ENCODE measurements around the gene CST9L. TPM values are rescaled to one million over a fixed set of nuclear protein-coding genes. Genes with fewer than 3 reads are reported as not detected.
"Not testable (repeated sequence)": the region's sequence is repeated elsewhere in the genome, so short reads cannot be mapped to it uniquely, and the experiment has no call there.

Gene CST9L
- total RNA-seq, 2 experiments from 2014 or later = not detected

GRCh38 chr20:23581833-23582232 is 13.5 kb upstream of the CST9L start:
- H3K36me3 Mint-ChIP-seq; DNase-seq; H3K4me3 Mint-ChIP-seq; H3K9me3 Mint-ChIP-seq; H3K4me1 Mint-ChIP-seq; ATAC-seq (ENCODE audit: low read depth); POLR2A ChIA-PET; H3K27me3 Mint-ChIP-seq; H3K27ac Mint-ChIP-seq: not testable (repeated sequence)

GRCh38 chr20:23574977-23575376 is 6.7 kb upstream of the CST9L start:
- no peak overlapping the region for H3K4me3 Mint-ChIP-seq
- H3K9me3 Mint-ChIP-seq = no peaks in the 10 kb centered on the region
- ATAC-seq (ENCODE audit: low read depth) = no peak
- POLR2A ChIA-PET = no interaction called here
- H3K4me1 Mint-ChIP-seq = no peaks in the 10 kb centered on the region
- H3K36me3 Mint-ChIP-seq = no peaks in the 10 kb centered on the region
- no peak for DNase-seq
- H3K27ac Mint-ChIP-seq = no peak overlapping the region
- H3K27me3 Mint-ChIP-seq = peaks cover 7% of the 10 kb centered on the region

- H3K27me3 Mint-ChIP-seq = peaks cover 4% of the 10 kb centered on the region
- POLR2A ChIA-PET = no interaction called here
- H3K27ac Mint-ChIP-seq = no peak overlapping the region
- no peak overlapping the region for H3K4me3 Mint-ChIP-seq
- no peaks in the 10 kb centered on the region for H3K9me3 Mint-ChIP-seq
- ATAC-seq (ENCODE audit: low read depth) = no peak
- no peaks in the 10 kb centered on the region for H3K36me3 Mint-ChIP-seq
- H3K4me1 Mint-ChIP-seq = peaks cover 2% of the 10 kb centered on the region
- no peak for DNase-seq
Measured at GRCh38 chr20:23570178-23570760, 2.0 kb upstream of the CST9L start.

- no peak for DNase-seq
- POLR2A ChIA-PET = no interaction called here
- Mint-ChIP-seq H3K27ac (no peak overlapping the region), H3K27me3 (peaks cover 2% of the 10 kb centered on the region), H3K36me3 (no peaks in the 10 kb centered on the region), H3K9me3 (no peaks in the 10 kb centered on the region), H3K4me3 (no peak overlapping the region), H3K4me1 (peaks cover 2% of the 10 kb centered on the region)
- ATAC-seq (ENCODE audit: low read depth) = no peak
Measured at GRCh38 chr20:23569570-23569969, 1.3 kb upstream of the CST9L start.

- POLR2A ChIA-PET = no interaction called here
- no peak overlapping the region for H3K27ac Mint-ChIP-seq
- peaks cover 2% of the 10 kb centered on the region for H3K4me1 Mint-ChIP-seq
- no peaks in the 10 kb centered on the region for H3K27me3 Mint-ChIP-seq
- DNase-seq (no peak), ATAC-seq (ENCODE audit: low read depth) (no peak)
- H3K4me3 Mint-ChIP-seq = no peak overlapping the region
- H3K9me3 Mint-ChIP-seq = no peaks in the 10 kb centered on the region
- no peaks in the 10 kb centered on the region for H3K36me3 Mint-ChIP-seq
Measured at GRCh38 chr20:23568971-23569330, 667 bp upstream of the CST9L start.

- POLR2A ChIA-PET = no interaction called here
- no peaks in the 10 kb centered on the region for H3K36me3 Mint-ChIP-seq
- no peaks in the 10 kb centered on the region for H3K27me3 Mint-ChIP-seq
- H3K4me1 Mint-ChIP-seq = peaks cover 2% of the 10 kb centered on the region
- ATAC-seq (ENCODE audit: low read depth) (no peak), DNase-seq (no peak)
- H3K9me3 Mint-ChIP-seq = peaks cover 3% of the 10 kb centered on the region
- no peak overlapping the region for H3K27ac Mint-ChIP-seq
- no peak overlapping the region for H3K4me3 Mint-ChIP-seq
Measured at GRCh38 chr20:23566199-23566932, 1.9 kb downstream of the CST9L start.

- Mint-ChIP-seq H3K4me3 (no peak overlapping the region), H3K27ac (no peak overlapping the region), H3K9me3 (peaks cover 3% of the 10 kb centered on the region), H3K36me3 (no peaks in the 10 kb centered on the region), H3K27me3 (no peaks in the 10 kb centered on the region), H3K4me1 (peaks cover 2% of the 10 kb centered on the region)
- DNase-seq (no peak), ATAC-seq (ENCODE audit: low read depth) (no peak)
- POLR2A ChIA-PET = no interaction called here
Measured at GRCh38 chr20:23565503-23566045, 2.7 kb downstream of the CST9L start.

- no peak overlapping the region for H3K4me3 Mint-ChIP-seq
- no peaks in the 10 kb centered on the region for H3K36me3 Mint-ChIP-seq
- no peak for DNase-seq
- ATAC-seq (ENCODE audit: low read depth) = no peak
- H3K4me1 Mint-ChIP-seq = peaks cover 2% of the 10 kb centered on the region
- H3K9me3 Mint-ChIP-seq = peaks cover 3% of the 10 kb centered on the region
- no peaks in the 10 kb centered on the region for H3K27me3 Mint-ChIP-seq
- POLR2A ChIA-PET = no interaction called here
- H3K27ac Mint-ChIP-seq = no peak overlapping the region
Measured at GRCh38 chr20:23564927-23565326, 3.4 kb downstream of the CST9L start.

- Mint-ChIP-seq H3K4me3 (no peak overlapping the region), H3K9me3 (peaks cover 7% of the 10 kb centered on the region), H3K27ac (no peak overlapping the region), H3K27me3 (peaks cover 7% of the 10 kb centered on the region), H3K36me3 (no peaks in the 10 kb centered on the region), H3K4me1 (peaks cover 2% of the 10 kb centered on the region)
- DNase-seq = no peak
- POLR2A ChIA-PET = no interaction called here
- ATAC-seq (ENCODE audit: low read depth) = no peak
Measured at GRCh38 chr20:23562721-23563342, 5.5 kb downstream of the CST9L start.

GRCh38 chr20:23554401-23554800 is 13.9 kb downstream of the CST9L start:
- no peak for ATAC-seq (ENCODE audit: low read depth)
- no peak for DNase-seq
- H3K27ac Mint-ChIP-seq = no peak overlapping the region
- no peaks in the 10 kb centered on the region for H3K4me1 Mint-ChIP-seq
- peaks cover 8% of the 10 kb centered on the region for H3K9me3 Mint-ChIP-seq
- no peaks in the 10 kb centered on the region for H3K36me3 Mint-ChIP-seq
- H3K27me3 Mint-ChIP-seq = peaks cover 16% of the 10 kb centered on the region
- H3K4me3 Mint-ChIP-seq = no peak overlapping the region
- POLR2A ChIA-PET = no interaction called here

- POLR2A ChIA-PET = no interaction called here
- no peak for DNase-seq
- ATAC-seq (ENCODE audit: low read depth) = no peak
- no peak overlapping the region for H3K27ac Mint-ChIP-seq
- no peaks in the 10 kb centered on the region for H3K9me3 Mint-ChIP-seq
- H3K27me3 Mint-ChIP-seq = peaks cover 5% of the 10 kb centered on the region
- H3K36me3 Mint-ChIP-seq = no peaks in the 10 kb centered on the region
- H3K4me3 Mint-ChIP-seq = no peak overlapping the region
- no peaks in the 10 kb centered on the region for H3K4me1 Mint-ChIP-seq
Measured at GRCh38 chr20:23551786-23552185, 16.5 kb downstream of the CST9L start.

- no peak for ATAC-seq (ENCODE audit: low read depth)
- Mint-ChIP-seq H3K27me3 (peaks cover 5% of the 10 kb centered on the region), H3K36me3 (no peaks in the 10 kb centered on the region), H3K9me3 (no peaks in the 10 kb centered on the region), H3K27ac (no peak overlapping the region), H3K4me3 (no peak overlapping the region), H3K4me1 (no peaks in the 10 kb centered on the region)
- POLR2A ChIA-PET = no interaction called here
- no peak for DNase-seq
Measured at GRCh38 chr20:23551383-23551782, 16.9 kb downstream of the CST9L start.

GRCh38 chr20:23550227-23550626 is 18.1 kb downstream of the CST9L start:
- ATAC-seq (ENCODE audit: low read depth) (no peak), DNase-seq (no peak)
- Mint-ChIP-seq H3K4me3 (no peak overlapping the region), H3K4me1 (no peaks in the 10 kb centered on the region), H3K9me3 (no peaks in the 10 kb centered on the region), H3K27ac (no peak overlapping the region), H3K36me3 (no peaks in the 10 kb centered on the region), H3K27me3 (no peaks in the 10 kb centered on the region)
- POLR2A ChIA-PET = no interaction called here

- Mint-ChIP-seq H3K4me1 (no peaks in the 10 kb centered on the region), H3K27ac (no peak overlapping the region), H3K27me3 (no peaks in the 10 kb centered on the region), H3K36me3 (no peaks in the 10 kb centered on the region), H3K9me3 (no peaks in the 10 kb centered on the region), H3K4me3 (no peak overlapping the region)
- no peak for ATAC-seq (ENCODE audit: low read depth)
- POLR2A ChIA-PET = no interaction called here
- no peak for DNase-seq
Measured at GRCh38 chr20:23548408-23548807, 19.9 kb downstream of the CST9L start.
